GM19324 (cell line): ENCODE results near the gene LAMC3.

Experiments used
- ATAC-seq: cut with Tn5 transposase; IDR thresholded peaks from one replicate; pipeline ENCODE4 v1.9.1; 2021; ENCODE audit warnings: mild to moderate bottlenecking, moderate library complexity; ENCODE audit not compliant: unreplicated experiment, low FRiP score

The LAMC3 gene

GRCh38 chr9:131008909-131009618, at the start of gene LAMC3:
Gene LAMC3, plus strand, starts transcription at chr9:131009174. Its CDS starts 41 bp downstream, at chr9:131009215.
- ATAC-seq = no peak

GRCh38 chr9:130959809-130960334, 49.1 kb upstream of the LAMC3 start:
- ATAC-seq = no peak

GRCh38 chr9:130960522-130961378, 48.2 kb upstream of the LAMC3 start:
- ATAC-seq = no peak

- no peak for ATAC-seq
Observed at GRCh38 chr9:130961511-130962300, 47.3 kb upstream of the LAMC3 start.

- no peak for ATAC-seq
Observed at GRCh38 chr9:130962418-130963316, 46.3 kb upstream of the LAMC3 start.

- ATAC-seq = no peak
Observed at GRCh38 chr9:130963337-130963908, 45.6 kb upstream of the LAMC3 start.

- no peak for ATAC-seq
Observed at GRCh38 chr9:130963916-130964315, 45.1 kb upstream of the LAMC3 start.

GRCh38 chr9:130965680-130966079, 43.3 kb upstream of the LAMC3 start:
- ATAC-seq = no peak

- no peak for ATAC-seq
Observed at GRCh38 chr9:130970052-130970451, 38.9 kb upstream of the LAMC3 start.

GRCh38 chr9:130970855-130971254, 38.1 kb upstream of the LAMC3 start:
- no peak for ATAC-seq

- no peak for ATAC-seq
Observed at GRCh38 chr9:130971294-130971849, 37.6 kb upstream of the LAMC3 start.

- no peak for ATAC-seq
Observed at GRCh38 chr9:130972277-130972956, 36.6 kb upstream of the LAMC3 start.

- ATAC-seq = no peak
Observed at GRCh38 chr9:130972957-130973685, 35.9 kb upstream of the LAMC3 start.

- ATAC-seq = no peak
Observed at GRCh38 chr9:130973686-130974281, 35.2 kb upstream of the LAMC3 start.

- no peak for ATAC-seq
Observed at GRCh38 chr9:130974697-130975096, 34.3 kb upstream of the LAMC3 start.

GRCh38 chr9:130975156-130975555, 33.8 kb upstream of the LAMC3 start:
- ATAC-seq = no peak
